IMR-90 (cell line): ENCODE data around the gene ANKRD24. TPM values are rescaled to one million over a fixed set of nuclear protein-coding genes. Genes with fewer than 3 reads are reported as not detected.
A peak's percentile ranks its signal among the peaks of the same experiment; 100 is the strongest.

Source experiments
- ATAC-seq: fragments of 200-7000 bp; cut with Tn5 transposase; 2 replicates; pipeline ENCODE4 v1.9.1; 2020; ENCODE audit warnings: low read depth, mild to moderate bottlenecking, moderate library complexity
- BruUV-seq: library from RNA; stranded (reverse); fragments of 400-500 nt; replicated peaks from 2 replicates; lab custom pipeline; 2021; lab: Mats Ljungman, UMichigan
- CTCF ChIA-PET: fragments of 300-600 bp; formaldehyde crosslinking; extraction: SDS; loops from one replicate; lab custom pipeline; 2021; ENCODE audit warnings: antibody characterized with exemption; lab: Yijun Ruan, JAX
- POLR2A ChIA-PET: fragments of 300-600 bp; sonication (Branson Sonifier 250); formaldehyde crosslinking; loops from one replicate; lab custom pipeline; 2022; ENCODE audit warnings: antibody characterized with exemption; ENCODE audit not compliant: unreplicated experiment; lab: Charles Lee
- DNase-seq: peaks from one replicate; pipeline ENCODE4 v3.0.0; 2013
- H2AFZ ChIP-seq: replicated peaks from 2 replicates; pipeline ENCODE3; 2013; ENCODE audit warnings: low read length, mild to moderate bottlenecking; ENCODE audit not compliant: poor library complexity
- H2AK5ac ChIP-seq: 2 replicates; pipeline ENCODE4 v1.6.1; 2013; ENCODE audit warnings: low read depth, low read length, inconsistent platforms
- H2AK9ac ChIP-seq: replicated peaks from 2 replicates; pipeline ENCODE3; 2013; ENCODE audit warnings: mild to moderate bottlenecking, low read depth, low read length, moderate library complexity; ENCODE audit not compliant: poor library complexity
- H2BK120ac ChIP-seq: 2 replicates; pipeline ENCODE4 v1.6.1; 2013; ENCODE audit warnings: low read depth, low read length, inconsistent platforms
- H2BK15ac ChIP-seq: 3 replicates; pipeline ENCODE4 v1.6.1; 2013; ENCODE audit warnings: low read depth, low read length, inconsistent platforms
- H2BK20ac ChIP-seq: 2 replicates; pipeline ENCODE4 v1.6.1; 2013; ENCODE audit warnings: low read depth, mild to moderate bottlenecking, inconsistent platforms, low read length, moderate library complexity
- H2BK5ac ChIP-seq: 2 replicates; pipeline ENCODE4 v1.6.1; 2013; ENCODE audit warnings: mild to moderate bottlenecking, low read depth, low read length, inconsistent platforms; ENCODE audit not compliant: poor library complexity, severe bottlenecking
- H3K14ac ChIP-seq: replicated peaks from 2 replicates; pipeline ENCODE4 v1.6.1; 2013; ENCODE audit warnings: low read depth, low read length, inconsistent platforms
- H3K18ac ChIP-seq: 2 replicates; pipeline ENCODE4 v1.6.1; 2013; ENCODE audit warnings: low read depth, low read length, control low read depth
- H3K23ac ChIP-seq: 2 replicates; pipeline ENCODE4 v1.6.1; 2013; ENCODE audit warnings: low read depth, low read length, inconsistent platforms
- H3K27ac ChIP-seq: 2 replicates; pipeline ENCODE4 v1.5.1; 2013; ENCODE audit warnings: mild to moderate bottlenecking, control low read depth, low read length; ENCODE audit not compliant: insufficient read depth
- H3K27me3 ChIP-seq: 2 replicates; pipeline ENCODE4 v1.6.1; 2013; ENCODE audit warnings: low read length; ENCODE audit not compliant: control insufficient read depth, insufficient read depth
- H3K36me3 ChIP-seq: 2 replicates; pipeline ENCODE4 v1.6.1; 2013; ENCODE audit warnings: low read length, mixed read lengths; ENCODE audit not compliant: control insufficient read depth, insufficient read depth
- H3K4ac ChIP-seq: 2 replicates; pipeline ENCODE4 v1.6.1; 2013; ENCODE audit warnings: low read depth, low read length, inconsistent platforms
- H3K4me1 ChIP-seq: 2 replicates; pipeline ENCODE4 v1.6.1; 2013; ENCODE audit warnings: low read length, mixed read lengths; ENCODE audit not compliant: control insufficient read depth, insufficient read depth
- H3K4me2 ChIP-seq: 2 replicates; pipeline ENCODE4 v1.6.1; 2013; ENCODE audit warnings: low read depth, mild to moderate bottlenecking, control low read depth, low read length, moderate library complexity
- H3K4me3 ChIP-seq: 2 replicates; pipeline ENCODE4 v1.5.1; 2013; ENCODE audit warnings: low read depth, mild to moderate bottlenecking, control low read depth, low read length, moderate library complexity; ENCODE audit not compliant: insufficient read depth
- H3K56ac ChIP-seq: 2 replicates; pipeline ENCODE4 v1.6.1; 2013; ENCODE audit warnings: low read length, inconsistent platforms; ENCODE audit not compliant: insufficient read depth; ENCODE audit errors: extremely low read depth
- H3K79me1 ChIP-seq, 2 experiments: 2 replicates each; pipeline ENCODE4 v1.6.1; 2013; ENCODE audit warnings: low read length in 2 of 2, inconsistent platforms in 1 of 2, low read depth in 1 of 2
- H3K9ac ChIP-seq: 2 replicates; pipeline ENCODE4 v1.6.1; 2013; ENCODE audit warnings: low read depth, low read length, control low read depth
- H3K9me1 ChIP-seq: 2 replicates; pipeline ENCODE4 v1.6.1; 2013; ENCODE audit warnings: low read length, inconsistent platforms; ENCODE audit not compliant: insufficient read depth
- H3K9me3 ChIP-seq: 2 replicates; pipeline ENCODE4 v1.6.1; 2013; ENCODE audit warnings: low read length; ENCODE audit not compliant: control insufficient read depth, insufficient read depth
- H4K20me1 ChIP-seq: 2 replicates; pipeline ENCODE4 v1.6.1; 2013; ENCODE audit warnings: low read length, inconsistent platforms; ENCODE audit not compliant: insufficient read depth
- H4K5ac ChIP-seq: 2 replicates; pipeline ENCODE4 v1.6.1; 2013; ENCODE audit warnings: mild to moderate bottlenecking, low read depth, low read length, control low read depth
- H4K8ac ChIP-seq, 2 experiments: 2 replicates each; pipeline ENCODE4 v1.6.1; 2013; ENCODE audit warnings: low read depth in 2 of 2, low read length in 2 of 2, control low read depth in 1 of 2, inconsistent platforms in 1 of 2
- H4K91ac ChIP-seq: 2 replicates; pipeline ENCODE4 v1.6.1; 2013; ENCODE audit warnings: low read depth, low read length, inconsistent platforms; ENCODE audit not compliant: insufficient read depth
- CEBPB ChIP-seq: IDR thresholded peaks from 2 replicates; pipeline ENCODE4 v1.6.1; 2012; ENCODE audit warnings: low read depth, low read length, improper control_type of control experiment
- CHD1 ChIP-seq: IDR thresholded peaks from 2 replicates; pipeline ENCODE4 v1.6.1; 2012; ENCODE audit warnings: low read depth, low read length, improper control_type of control experiment
- FOS ChIP-seq: fragments of 150-350 bp; IDR thresholded peaks from 2 replicates; pipeline ENCODE4 v1.6.1; 2016; ENCODE audit warnings: low read depth, low read length
- MXI1 ChIP-seq: IDR thresholded peaks from 2 replicates; pipeline ENCODE4 v1.6.1; 2012; ENCODE audit warnings: low read depth, mild to moderate bottlenecking, low read length, moderate library complexity, borderline replicate concordance
- NFE2L2 ChIP-seq: fragments of 150-350 bp; IDR thresholded peaks from 2 replicates; pipeline ENCODE4 v1.6.1; 2016; ENCODE audit warnings: low read depth, mild to moderate bottlenecking, low read length
- SMC3 ChIP-seq: fragments of 150-350 bp; IDR thresholded peaks from 2 replicates; pipeline ENCODE4 v1.6.1; 2016; ENCODE audit warnings: low read depth, mild to moderate bottlenecking, antibody characterized with exemption, low read length, moderate library complexity
- WGBS, 2 experiments: methylation state at CpG; one replicate each; pipeline versions ENCODE4 v1.1.5 to v1.1.7; 2013; ENCODE audit warnings: missing lambda C conversion rate in 2 of 2; ENCODE audit not compliant: insufficient read length in 1 of 2; ENCODE audit errors: extremely low coverage in 2 of 2; 5-methylcytosine and 5-hydroxymethylcytosine counted together
- dilution Hi-C: fragments of 300-500 bp; cut with HindIII; formaldehyde crosslinking; loops from one replicate; pipeline ENCODE4 v1.14.3; 2018; ENCODE audit warnings: low sequenced_read_pairs; ENCODE audit not compliant: unreplicated experiment
- in situ Hi-C: fragments of 300-500 bp; cut with MboI; formaldehyde crosslinking; loops from 3 replicates; pipeline ENCODE4 v1.14.3; 2019; ENCODE audit warnings: low sequenced_read_pairs, inconsistent platforms, mixed read lengths
- intact Hi-C: fragments of 100-400 bp; cut with micrococcal nuclease; formaldehyde crosslinking; loops from 2 replicates; pipeline ENCODE4 v1.10.0; 2022
- polyA plus RNA-seq, 3 experiments: library from polyadenylated mRNA; depleted of rRNA; stranded (reverse); fragments of >200 nt; gene quantifications; 2 replicates each; pipeline ENCODE4 v1.2.3, GENCODE V29; 2012; ENCODE audit warnings: low replicate concordance in 1 of 3
- total RNA-seq: library from RNA; depleted of rRNA; stranded (reverse); fragments of >200 nt; gene quantifications from 2 replicates; pipeline ENCODE4 v1.2.3, GENCODE V29; 2012
- TF ChIP-seq, protein P1 (sequence below): fragments of 150-350 bp; IDR thresholded peaks from 2 replicates; pipeline ENCODE4 v1.6.1; 2016; ENCODE audit warnings: low read depth, mild to moderate bottlenecking, low read length, moderate library complexity, borderline replicate concordance
- TF ChIP-seq, protein P2 (sequence below): conservative IDR thresholded peaks from 2 replicates; pipeline ENCODE4 v1.5.1; 2012; ENCODE audit warnings: mild to moderate bottlenecking, low read depth, low read length, improper control_type of control experiment

The ANKRD24 gene
- total and polyA plus RNA-seq, 2 of the 4 experiments (the other 2 are of a cell fraction): 0.18 to 0.21 TPM

DNA sequence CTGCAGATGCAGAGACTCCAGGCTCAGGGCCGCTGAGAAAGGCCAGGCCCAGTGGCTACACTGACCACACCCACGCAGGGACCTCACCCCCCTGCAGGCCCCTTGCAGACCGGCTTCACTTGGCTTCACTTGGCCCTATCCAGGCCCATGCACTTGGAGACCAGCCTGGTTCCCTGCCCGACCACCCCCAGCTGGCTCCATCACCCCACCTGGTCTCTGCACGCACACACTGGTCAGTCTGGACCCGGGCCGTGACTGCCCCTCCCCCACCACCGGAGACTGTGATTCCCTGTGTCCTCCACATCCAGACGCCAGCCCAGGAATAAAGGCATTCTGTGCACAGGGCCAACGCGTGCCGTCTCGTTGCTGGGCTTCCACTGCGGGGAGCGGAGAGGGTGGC lies 42.0 kb downstream of the ANKRD24 start:
- H3K4me3 ChIP-seq: no peak overlapping the region
- no peak overlapping the region for H3K56ac ChIP-seq
- intact Hi-C loops (no loop called here), in situ Hi-C loops (no loop called here), dilution Hi-C loops (no loop called here)
- no peaks in the 10 kb centered on the region; the same call in 1 of the 2 replicates for H3K9me1 ChIP-seq
- no peak overlapping the region for H3K4ac ChIP-seq
- peaks cover 6% of the 10 kb centered on the region for H3K27me3 ChIP-seq
- H3K27ac ChIP-seq: no peak overlapping the region
- H3K14ac ChIP-seq: no peak overlapping the region
- H3K4me1 ChIP-seq: peaks cover 8% of the 10 kb centered on the region; the same call in 1 of the 2 replicates
- no peaks in the 10 kb centered on the region for H3K36me3 ChIP-seq
- no peak for DNase-seq
- no peak overlapping the region for H3K9ac ChIP-seq
- no peaks in the 10 kb centered on the region for H4K20me1 ChIP-seq
- BruUV-seq: no TSS peak
- H2BK20ac ChIP-seq: no peak overlapping the region
- H3K23ac ChIP-seq: no peak overlapping the region
- TF ChIP-seq MXI1 (no peak), SMC3 (no peak), FOS (no peak), CEBPB (no peak), CHD1 (no peak), NFE2L2 (no peak)
- TF ChIP-seq, protein P1, sequence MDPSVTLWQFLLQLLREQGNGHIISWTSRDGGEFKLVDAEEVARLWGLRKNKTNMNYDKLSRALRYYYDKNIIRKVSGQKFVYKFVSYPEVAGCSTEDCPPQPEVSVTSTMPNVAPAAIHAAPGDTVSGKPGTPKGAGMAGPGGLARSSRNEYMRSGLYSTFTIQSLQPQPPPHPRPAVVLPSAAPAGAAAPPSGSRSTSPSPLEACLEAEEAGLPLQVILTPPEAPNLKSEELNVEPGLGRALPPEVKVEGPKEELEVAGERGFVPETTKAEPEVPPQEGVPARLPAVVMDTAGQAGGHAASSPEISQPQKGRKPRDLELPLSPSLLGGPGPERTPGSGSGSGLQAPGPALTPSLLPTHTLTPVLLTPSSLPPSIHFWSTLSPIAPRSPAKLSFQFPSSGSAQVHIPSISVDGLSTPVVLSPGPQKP: no peak
- TF ChIP-seq, protein P2, sequence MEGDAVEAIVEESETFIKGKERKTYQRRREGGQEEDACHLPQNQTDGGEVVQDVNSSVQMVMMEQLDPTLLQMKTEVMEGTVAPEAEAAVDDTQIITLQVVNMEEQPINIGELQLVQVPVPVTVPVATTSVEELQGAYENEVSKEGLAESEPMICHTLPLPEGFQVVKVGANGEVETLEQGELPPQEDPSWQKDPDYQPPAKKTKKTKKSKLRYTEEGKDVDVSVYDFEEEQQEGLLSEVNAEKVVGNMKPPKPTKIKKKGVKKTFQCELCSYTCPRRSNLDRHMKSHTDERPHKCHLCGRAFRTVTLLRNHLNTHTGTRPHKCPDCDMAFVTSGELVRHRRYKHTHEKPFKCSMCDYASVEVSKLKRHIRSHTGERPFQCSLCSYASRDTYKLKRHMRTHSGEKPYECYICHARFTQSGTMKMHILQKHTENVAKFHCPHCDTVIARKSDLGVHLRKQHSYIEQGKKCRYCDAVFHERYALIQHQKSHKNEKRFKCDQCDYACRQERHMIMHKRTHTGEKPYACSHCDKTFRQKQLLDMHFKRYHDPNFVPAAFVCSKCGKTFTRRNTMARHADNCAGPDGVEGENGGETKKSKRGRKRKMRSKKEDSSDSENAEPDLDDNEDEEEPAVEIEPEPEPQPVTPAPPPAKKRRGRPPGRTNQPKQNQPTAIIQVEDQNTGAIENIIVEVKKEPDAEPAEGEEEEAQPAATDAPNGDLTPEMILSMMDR: no peak
- ChIA-PET CTCF (no interaction called here), POLR2A (no interaction called here)
- H2AFZ ChIP-seq: peak overlapping the region; percentile 32
- WGBS, 2 experiments: 45% methylated on average over 4 of the region's 15 CpGs; no CpG with 5 or more reads in 1 of the 2 experiments
- H4K5ac ChIP-seq: no peak overlapping the region
- no peak overlapping the region for H2BK120ac ChIP-seq
- no peaks in the 10 kb centered on the region for H3K79me1 ChIP-seq
- H2BK5ac ChIP-seq: no peak overlapping the region
- H4K8ac ChIP-seq: no peak overlapping the region
- no peak for ATAC-seq
- no peak overlapping the region for H2BK15ac ChIP-seq
- H3K9me3 ChIP-seq: no peaks in the 10 kb centered on the region
- no peak overlapping the region for H3K18ac ChIP-seq
- H3K4me2 ChIP-seq: no peak overlapping the region
- no peak overlapping the region for H2AK9ac ChIP-seq
- no peak overlapping the region for H4K91ac ChIP-seq
- no peak overlapping the region for H2AK5ac ChIP-seq
